Coronary artery (tissue), 2 donors: Measurements from ENCODE around the gene RIPOR2.
"Not testable (repeated sequence)": the region's sequence is repeated elsewhere in the genome, so short reads cannot be mapped to it uniquely, and the experiment has no call there.

Source experiments
- DNase-seq: peaks from one replicate; pipeline ENCODE4 v3.0.0-alpha.2; 2017; ENCODE audit warnings: low spot score
- H3K27ac ChIP-seq, 2 donors: fragments of 200-600 bp; sonication (generic); one replicate each; pipeline ENCODE4 v1.5.1; 2016 to 2019
- H3K4me3 ChIP-seq: fragments of 200-600 bp; sonication (generic); 2 replicates; pipeline ENCODE4 v1.5.1; 2016; ENCODE audit warnings: mild to moderate bottlenecking, moderate library complexity
- TF ChIP-seq, protein P1 (sequence below): fragments of 200-600 bp; sonication (generic); IDR thresholded peaks from one replicate; pipeline ENCODE4 v1.5.1; 2019; ENCODE audit warnings: antibody characterized with exemption

Gene RIPOR2

DNA sequence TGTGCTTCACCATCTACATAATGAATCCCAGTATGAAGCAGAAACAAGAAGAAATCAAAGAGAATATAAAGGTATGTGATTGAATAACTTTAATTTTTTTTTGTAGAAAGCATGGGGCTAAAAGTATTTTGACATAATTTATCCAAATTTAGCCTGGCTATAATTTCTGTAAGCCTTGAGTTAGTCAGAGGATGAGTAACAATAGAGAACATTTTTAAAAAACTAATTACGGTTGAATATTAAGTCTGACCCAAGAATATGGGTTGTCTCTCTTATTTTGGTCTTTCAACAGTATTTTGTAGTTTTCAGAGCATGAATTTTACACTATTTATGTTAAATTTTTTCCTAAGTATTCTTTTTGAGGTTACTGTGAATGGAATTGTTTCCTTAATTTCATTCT, 158.5 kb downstream of the RIPOR2 start:
- TF ChIP-seq, protein P1, sequence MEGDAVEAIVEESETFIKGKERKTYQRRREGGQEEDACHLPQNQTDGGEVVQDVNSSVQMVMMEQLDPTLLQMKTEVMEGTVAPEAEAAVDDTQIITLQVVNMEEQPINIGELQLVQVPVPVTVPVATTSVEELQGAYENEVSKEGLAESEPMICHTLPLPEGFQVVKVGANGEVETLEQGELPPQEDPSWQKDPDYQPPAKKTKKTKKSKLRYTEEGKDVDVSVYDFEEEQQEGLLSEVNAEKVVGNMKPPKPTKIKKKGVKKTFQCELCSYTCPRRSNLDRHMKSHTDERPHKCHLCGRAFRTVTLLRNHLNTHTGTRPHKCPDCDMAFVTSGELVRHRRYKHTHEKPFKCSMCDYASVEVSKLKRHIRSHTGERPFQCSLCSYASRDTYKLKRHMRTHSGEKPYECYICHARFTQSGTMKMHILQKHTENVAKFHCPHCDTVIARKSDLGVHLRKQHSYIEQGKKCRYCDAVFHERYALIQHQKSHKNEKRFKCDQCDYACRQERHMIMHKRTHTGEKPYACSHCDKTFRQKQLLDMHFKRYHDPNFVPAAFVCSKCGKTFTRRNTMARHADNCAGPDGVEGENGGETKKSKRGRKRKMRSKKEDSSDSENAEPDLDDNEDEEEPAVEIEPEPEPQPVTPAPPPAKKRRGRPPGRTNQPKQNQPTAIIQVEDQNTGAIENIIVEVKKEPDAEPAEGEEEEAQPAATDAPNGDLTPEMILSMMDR = no peak
- Histone ChIP-seq H3K4me3 (no peak overlapping the region), H3K27ac (no peak overlapping the region)
- no peak for DNase-seq

DNA sequence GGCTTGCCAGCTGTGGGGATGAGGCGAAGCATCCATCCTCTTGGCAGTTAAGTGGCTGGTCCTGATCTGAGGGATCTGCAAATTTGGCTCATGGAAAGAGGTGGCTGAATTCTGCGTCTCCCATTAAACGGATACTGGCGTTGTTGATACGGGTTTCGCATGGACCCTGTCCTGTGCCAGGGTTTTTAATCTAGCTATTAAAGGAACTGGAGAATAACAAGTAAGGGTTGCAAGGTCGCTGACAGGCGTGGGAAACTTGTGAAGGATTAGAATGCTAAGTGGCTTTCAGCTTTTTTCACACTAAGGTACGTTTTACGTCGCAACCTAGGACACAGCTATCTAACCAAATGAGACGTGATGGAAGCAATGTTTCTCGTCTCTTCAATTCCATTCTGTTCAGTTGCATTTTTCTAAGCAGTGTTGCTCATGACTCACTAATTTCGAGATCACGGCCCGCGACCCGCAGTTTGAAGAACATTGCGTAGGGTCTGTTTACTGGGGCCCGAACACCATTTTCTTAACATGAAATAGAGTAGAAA, 160.2 kb downstream of the RIPOR2 start:
- Histone ChIP-seq H3K27ac (peak overlapping the region; percentile 77 to 93), H3K4me3 (peak overlapping the region; percentile 81)
- no peak for DNase-seq
- TF ChIP-seq, protein P1 = no peak

DNA sequence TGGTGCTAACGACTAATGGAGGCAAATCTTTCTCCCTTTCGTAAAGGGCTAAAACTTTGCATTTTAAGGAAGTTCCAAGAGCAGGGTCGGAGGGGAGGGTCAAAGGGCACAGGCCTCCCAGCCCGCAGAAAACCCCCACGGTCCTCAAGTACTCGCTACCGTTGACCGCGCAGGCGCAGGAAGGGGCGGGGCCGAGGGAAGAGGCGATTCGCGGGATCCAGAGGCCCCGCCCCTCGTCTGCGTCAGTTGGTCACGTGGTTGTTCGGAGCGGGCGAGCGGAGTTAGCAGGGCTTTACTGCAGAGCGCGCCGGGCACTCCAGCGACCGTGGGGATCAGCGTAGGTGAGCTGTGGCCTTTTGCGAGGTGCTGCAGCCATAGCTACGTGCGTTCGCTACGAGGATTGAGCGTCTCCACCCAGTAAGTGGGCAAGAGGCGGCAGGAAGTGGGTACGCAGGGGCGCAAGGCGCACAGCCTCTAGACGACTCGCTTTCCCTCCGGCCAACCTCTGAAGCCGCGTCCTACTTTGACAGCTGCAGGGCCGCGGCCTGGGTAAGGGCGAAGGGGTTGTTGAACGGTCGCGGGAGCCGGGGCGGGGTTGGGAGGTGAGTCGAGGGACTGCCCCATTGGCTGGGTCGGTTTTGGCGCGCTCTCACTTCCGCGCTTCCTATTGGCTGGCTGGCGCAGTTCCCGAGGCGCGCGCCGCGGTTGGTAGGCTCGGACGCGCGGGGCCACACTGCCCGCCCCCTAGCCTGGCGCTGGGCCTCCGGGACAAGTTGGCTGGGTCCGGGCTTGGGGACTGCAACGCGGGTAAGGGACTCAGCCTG, 160.9 kb downstream of the RIPOR2 start, which contains the start of gene GMNN:
GMNN (plus strand) TSS at position 242 of the 824 bp plus-strand sequence. CDS start 2,310 bp downstream, outside the sequence.
- TF ChIP-seq, protein P1 = no peak
- peak within 1 kb of the TSS; percentile 77 to 93 for H3K27ac ChIP-seq
- H3K4me3 ChIP-seq = peak within 1 kb of the TSS; percentile 81
- peak; percentile 98 for DNase-seq

DNA sequence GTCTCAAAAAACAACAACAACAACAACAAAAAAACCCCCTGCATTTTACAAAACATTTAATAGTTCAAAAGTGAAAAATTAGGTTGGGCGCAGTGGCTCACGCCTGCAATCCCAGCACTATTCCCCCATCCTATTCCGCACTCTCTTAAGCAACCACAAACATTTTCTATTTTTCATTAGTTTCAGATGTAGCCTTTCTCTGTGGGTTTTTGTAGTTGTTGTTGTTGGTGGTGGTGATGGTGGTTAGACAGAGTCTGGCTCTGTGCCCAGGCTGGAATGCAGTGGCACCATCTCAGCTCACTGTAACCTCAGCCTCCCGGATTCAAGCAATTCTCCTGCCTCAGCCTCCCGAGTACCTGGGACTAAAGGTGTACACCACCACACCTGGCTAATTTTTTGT, 167.4 kb downstream of the RIPOR2 start:
- DNase-seq = no peak
- Histone ChIP-seq H3K4me3 (no peak overlapping the region), H3K27ac (no peak overlapping the region)
- TF ChIP-seq, protein P1 = no peak

DNA sequence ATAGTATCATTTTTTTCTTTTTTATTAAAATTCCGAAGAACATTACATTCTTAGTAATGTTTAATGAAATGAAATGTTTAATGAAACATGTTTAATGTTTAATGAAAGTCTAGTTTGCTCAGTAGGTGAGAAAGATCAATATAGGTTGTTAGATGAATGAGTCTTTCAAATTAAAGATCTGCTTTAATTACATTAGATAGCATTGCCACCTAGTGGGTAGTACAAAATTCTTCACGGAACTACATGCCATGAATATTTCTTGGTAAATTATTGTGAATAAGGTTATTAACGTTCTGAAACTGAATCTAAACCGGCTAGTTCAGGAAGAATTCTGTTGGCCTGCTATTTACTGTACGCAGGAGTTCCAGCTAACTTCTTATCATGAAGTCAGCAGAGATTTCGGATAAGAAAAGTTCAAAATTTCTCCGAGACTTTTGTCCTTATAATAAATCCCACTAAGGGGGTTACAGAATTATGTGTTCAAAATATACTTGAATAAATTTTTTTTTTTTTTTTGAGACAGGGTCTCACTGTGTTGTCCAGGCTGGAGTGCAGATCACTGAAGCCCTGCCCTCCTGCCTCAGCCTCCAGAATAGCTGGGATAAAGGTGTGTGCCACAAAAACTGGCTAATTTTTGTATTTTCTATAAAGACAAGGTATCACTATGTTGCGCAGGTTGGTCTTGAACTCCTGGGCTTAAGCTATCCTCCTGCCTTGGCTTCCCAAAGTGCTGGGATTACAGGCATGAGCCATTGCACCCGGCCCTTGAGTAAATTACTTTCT, 168.9 kb downstream of the RIPOR2 start:
- TF ChIP-seq, protein P1 = no peak
- no peak overlapping the region for H3K4me3 ChIP-seq
- no peak overlapping the region for H3K27ac ChIP-seq
- DNase-seq = no peak

DNA sequence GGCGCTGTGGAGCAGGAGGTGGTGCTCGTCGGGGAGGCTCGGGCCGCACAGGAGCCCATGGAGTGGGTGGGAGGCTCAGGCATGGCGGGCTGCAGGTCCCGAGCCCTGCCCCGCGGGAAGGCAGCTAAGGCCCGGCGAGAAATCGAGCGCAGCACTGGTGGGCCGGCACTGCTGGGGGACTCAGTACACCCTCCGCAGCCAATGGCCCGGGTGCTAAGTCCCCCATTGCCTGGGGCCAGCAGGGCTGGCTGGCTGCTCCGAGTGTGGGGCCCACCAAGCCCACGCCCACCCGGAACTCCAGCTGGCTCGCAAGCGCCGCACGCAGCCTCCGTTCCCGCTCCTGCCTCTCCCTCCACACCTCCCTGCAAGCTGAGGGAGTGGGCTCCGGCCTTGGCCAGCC, 169.8 kb downstream of the RIPOR2 start:
- DNase-seq, H3K4me3 ChIP-seq: not testable (repeated sequence)

DNA sequence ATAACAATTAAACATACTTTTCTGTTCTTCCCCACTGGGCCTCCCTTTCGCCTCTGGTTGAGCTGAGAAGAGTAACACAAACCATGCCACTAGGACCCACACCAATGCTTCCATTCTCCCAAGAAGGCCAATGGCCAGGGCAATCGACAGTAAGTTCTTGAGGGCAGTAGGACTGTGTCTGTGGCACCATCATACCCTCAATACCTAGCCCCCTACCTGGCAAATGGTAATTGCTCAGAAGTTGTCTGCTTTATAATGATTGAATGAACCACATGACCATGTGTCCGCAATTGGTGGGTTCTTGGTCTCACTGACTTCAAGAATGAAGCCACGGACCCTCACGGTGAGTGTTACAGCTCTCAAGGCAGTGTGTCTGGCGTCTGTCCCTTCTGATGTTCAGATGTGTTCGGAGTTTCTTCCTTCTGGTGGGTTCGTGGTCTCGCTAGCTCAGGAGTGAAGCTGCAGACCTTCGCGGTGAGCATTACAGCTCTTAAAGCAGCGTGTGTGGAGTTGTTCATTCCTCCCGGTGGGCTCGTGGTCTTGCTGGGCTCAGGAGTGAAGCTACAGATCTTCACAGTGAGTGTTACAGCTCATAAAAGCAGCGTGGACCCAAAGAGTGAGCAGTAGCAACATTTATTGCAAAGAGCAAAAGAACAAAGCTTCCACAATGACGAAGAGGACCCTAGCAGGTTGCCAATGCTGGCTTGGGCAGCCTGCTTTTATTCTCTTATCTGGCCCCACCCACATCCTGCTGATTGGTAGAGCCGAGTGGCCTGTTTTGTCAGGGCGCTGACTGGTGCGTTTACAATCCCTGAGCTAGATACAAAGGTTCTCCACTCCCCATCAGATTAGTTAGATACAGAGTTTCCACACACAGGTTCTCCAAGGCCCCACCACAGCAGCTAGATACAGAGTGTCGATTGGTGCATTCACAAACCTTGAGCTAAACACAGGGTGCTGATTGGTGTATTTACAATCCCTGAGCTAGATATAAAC, 170.6 kb downstream of the RIPOR2 start:
- not testable (repeated sequence) for H3K27ac ChIP-seq, DNase-seq, H3K4me3 ChIP-seq

More for the DNA sequence above, 169.8 kb downstream of the RIPOR2 start:
- H3K27ac ChIP-seq = not testable (repeated sequence)
